ENCODE measurements around the gene BTNL9. TPM values are rescaled to one million over a fixed set of nuclear protein-coding genes. Genes with fewer than 3 reads are reported as not detected.
A peak's percentile ranks its signal among the peaks of the same experiment; 100 is the strongest.

BTNL9 gene
- total and polyA plus RNA-seq, 2 of the 4 experiments (the other 2 are of a cell fraction): not detected

DNA sequence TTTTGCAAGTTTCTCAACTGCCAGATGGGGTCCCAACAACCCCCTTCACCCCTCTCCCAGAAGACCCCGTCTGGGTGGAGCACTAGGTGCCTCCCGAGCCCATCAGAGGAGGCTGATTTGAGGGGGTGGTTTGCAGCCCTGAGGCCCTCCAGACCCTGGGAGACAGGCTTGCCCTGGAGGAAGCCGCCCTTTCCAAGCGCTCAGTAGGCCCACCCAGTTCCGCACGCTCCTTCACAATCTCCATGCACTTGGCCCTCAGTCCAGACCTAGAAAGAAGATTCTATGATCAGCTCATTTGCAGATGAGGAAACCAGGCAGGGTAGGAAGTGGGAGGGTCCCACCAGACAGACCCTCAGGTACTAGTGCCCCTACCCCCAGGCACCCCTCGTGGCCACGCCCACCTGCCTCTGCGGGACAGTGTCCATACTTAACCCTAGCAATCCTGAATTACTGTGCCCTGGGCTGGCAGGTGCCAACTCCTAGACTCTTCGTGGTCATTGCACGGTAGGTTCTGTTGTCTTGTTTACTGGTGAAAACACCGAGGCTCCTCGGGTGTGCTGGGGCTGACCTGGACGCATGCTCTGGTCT, 68.6 kb downstream of the BTNL9 start:
- intact Hi-C loops (cut with micrococcal nuclease) (no loop called here), in situ Hi-C loops (cut with MboI; ENCODE audit: low sequenced_read_pairs) (no loop called here), dilution Hi-C loops (cut with HindIII; ENCODE audit: low sequenced_read_pairs, unreplicated experiment) (no loop called here)
- no peak overlapping the region for H3K14ac ChIP-seq (replicated peaks; ENCODE audit: low read depth, low read length)
- TF ChIP-seq, protein P1, sequence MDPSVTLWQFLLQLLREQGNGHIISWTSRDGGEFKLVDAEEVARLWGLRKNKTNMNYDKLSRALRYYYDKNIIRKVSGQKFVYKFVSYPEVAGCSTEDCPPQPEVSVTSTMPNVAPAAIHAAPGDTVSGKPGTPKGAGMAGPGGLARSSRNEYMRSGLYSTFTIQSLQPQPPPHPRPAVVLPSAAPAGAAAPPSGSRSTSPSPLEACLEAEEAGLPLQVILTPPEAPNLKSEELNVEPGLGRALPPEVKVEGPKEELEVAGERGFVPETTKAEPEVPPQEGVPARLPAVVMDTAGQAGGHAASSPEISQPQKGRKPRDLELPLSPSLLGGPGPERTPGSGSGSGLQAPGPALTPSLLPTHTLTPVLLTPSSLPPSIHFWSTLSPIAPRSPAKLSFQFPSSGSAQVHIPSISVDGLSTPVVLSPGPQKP (IDR thresholded peaks at IDR 0.05; ENCODE audit: borderline replicate concordance, low read depth, low read length): no peak
- no peak for TF ChIP-seq RFX5 (IDR thresholded peaks at IDR 0.05; ENCODE audit: low read depth, low read length)
- TF ChIP-seq, protein P2, sequence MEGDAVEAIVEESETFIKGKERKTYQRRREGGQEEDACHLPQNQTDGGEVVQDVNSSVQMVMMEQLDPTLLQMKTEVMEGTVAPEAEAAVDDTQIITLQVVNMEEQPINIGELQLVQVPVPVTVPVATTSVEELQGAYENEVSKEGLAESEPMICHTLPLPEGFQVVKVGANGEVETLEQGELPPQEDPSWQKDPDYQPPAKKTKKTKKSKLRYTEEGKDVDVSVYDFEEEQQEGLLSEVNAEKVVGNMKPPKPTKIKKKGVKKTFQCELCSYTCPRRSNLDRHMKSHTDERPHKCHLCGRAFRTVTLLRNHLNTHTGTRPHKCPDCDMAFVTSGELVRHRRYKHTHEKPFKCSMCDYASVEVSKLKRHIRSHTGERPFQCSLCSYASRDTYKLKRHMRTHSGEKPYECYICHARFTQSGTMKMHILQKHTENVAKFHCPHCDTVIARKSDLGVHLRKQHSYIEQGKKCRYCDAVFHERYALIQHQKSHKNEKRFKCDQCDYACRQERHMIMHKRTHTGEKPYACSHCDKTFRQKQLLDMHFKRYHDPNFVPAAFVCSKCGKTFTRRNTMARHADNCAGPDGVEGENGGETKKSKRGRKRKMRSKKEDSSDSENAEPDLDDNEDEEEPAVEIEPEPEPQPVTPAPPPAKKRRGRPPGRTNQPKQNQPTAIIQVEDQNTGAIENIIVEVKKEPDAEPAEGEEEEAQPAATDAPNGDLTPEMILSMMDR (conservative IDR thresholded peaks at IDR 0.05; ENCODE audit: low read depth, low read length): no peak
- TF ChIP-seq MAZ (IDR thresholded peaks at IDR 0.05; ENCODE audit: borderline replicate concordance, low read depth, low read length): no peak
- TF ChIP-seq RAD21 (IDR thresholded peaks at IDR 0.05; ENCODE audit: low read length): no peak
- TF ChIP-seq BHLHE40 (IDR thresholded peaks at IDR 0.05; ENCODE audit: low read depth, low read length): no peak
- TF ChIP-seq, protein P3, sequence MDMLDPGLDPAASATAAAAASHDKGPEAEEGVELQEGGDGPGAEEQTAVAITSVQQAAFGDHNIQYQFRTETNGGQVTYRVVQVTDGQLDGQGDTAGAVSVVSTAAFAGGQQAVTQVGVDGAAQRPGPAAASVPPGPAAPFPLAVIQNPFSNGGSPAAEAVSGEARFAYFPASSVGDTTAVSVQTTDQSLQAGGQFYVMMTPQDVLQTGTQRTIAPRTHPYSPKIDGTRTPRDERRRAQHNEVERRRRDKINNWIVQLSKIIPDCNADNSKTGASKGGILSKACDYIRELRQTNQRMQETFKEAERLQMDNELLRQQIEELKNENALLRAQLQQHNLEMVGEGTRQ (IDR thresholded peaks at IDR 0.05; ENCODE audit: low read depth, low read length): no peak
- TF ChIP-seq CHD1 (IDR thresholded peaks at IDR 0.05; ENCODE audit: low read depth, low read length): no peak
- TF ChIP-seq MXI1 (IDR thresholded peaks at IDR 0.05; ENCODE audit: borderline replicate concordance, low read depth, low read length): no peak
- TF ChIP-seq MAFK (IDR thresholded peaks at IDR 0.05; ENCODE audit: low read depth, low read length): no peak
- TF ChIP-seq NFE2L2 (IDR thresholded peaks at IDR 0.05; ENCODE audit: low read depth, low read length): no peak
- TF ChIP-seq CEBPB (IDR thresholded peaks at IDR 0.05; ENCODE audit: low read depth, low read length): no peak
- no peak for TF ChIP-seq RCOR1 (IDR thresholded peaks at IDR 0.05; ENCODE audit: insufficient replicate concordance, low read length)
- no peak for TF ChIP-seq POLR2A (IDR thresholded peaks at IDR 0.05; ENCODE audit: low read depth, low read length)
- no peak for TF ChIP-seq SMC3 (IDR thresholded peaks at IDR 0.05; ENCODE audit: low read depth, low read length)
- no peak for TF ChIP-seq FOS (IDR thresholded peaks at IDR 0.05; ENCODE audit: low read depth, low read length)
- no TSS peak for BruUV-seq (replicated peaks)
- CTCF ChIA-PET: interaction anchor here (0.6 kb wide), 1 partner anchor 270 kb away, joined by 4 read pairs; no protein-coding TSS in a partner anchor
- no peaks in the 10 kb centered on the region for H3K36me3 ChIP-seq (ENCODE audit: control insufficient read depth, insufficient read depth, low read length)
- H3K9ac ChIP-seq (ENCODE audit: low read depth, low read length): no peak overlapping the region
- no peak overlapping the region for H2AFZ ChIP-seq (replicated peaks; ENCODE audit: low read length, poor library complexity)
- no peaks in the 10 kb centered on the region for H3K9me3 ChIP-seq (ENCODE audit: control insufficient read depth, insufficient read depth, low read length)
- no peak overlapping the region for H4K8ac ChIP-seq (ENCODE audit: low read depth in 2 of 2, low read length in 2 of 2)
- H2AK5ac ChIP-seq (ENCODE audit: low read depth, low read length): no peak overlapping the region
- ATAC-seq (ENCODE audit: low read depth): no peak
- H2BK5ac ChIP-seq (ENCODE audit: low read depth, low read length, poor library complexity, severe bottlenecking): no peak overlapping the region
- no peak overlapping the region for H3K4me2 ChIP-seq (ENCODE audit: low read depth, low read length)
- H2BK120ac ChIP-seq (ENCODE audit: low read depth, low read length): no peak overlapping the region
- H3K23ac ChIP-seq (ENCODE audit: low read depth, low read length): no peak overlapping the region
- H4K5ac ChIP-seq (ENCODE audit: low read depth, low read length): no peak overlapping the region
- no peak for DNase-seq
- H2BK20ac ChIP-seq (ENCODE audit: low read depth, low read length): no peak overlapping the region
- H4K20me1 ChIP-seq (ENCODE audit: insufficient read depth, low read length): no peaks in the 10 kb centered on the region
- H2AK9ac ChIP-seq (replicated peaks; ENCODE audit: low read depth, low read length, poor library complexity): peak overlapping the region; percentile 42
- POLR2A ChIA-PET (ENCODE audit: unreplicated experiment): no interaction called here
- no peak overlapping the region for H2BK15ac ChIP-seq (ENCODE audit: low read depth, low read length)
- no peak overlapping the region for H3K56ac ChIP-seq (ENCODE audit: extremely low read depth, insufficient read depth, low read length)
- WGBS, 2 experiments (ENCODE audit: extremely low coverage in 2 of 2, insufficient read length in 1 of 2): 55% methylated on average over 7 of the region's 14 CpGs; no CpG with 5 or more reads in 1 of the 2 experiments
- H3K9me1 ChIP-seq (ENCODE audit: insufficient read depth, low read length): no peaks in the 10 kb centered on the region; the same call in 1 of the 2 replicates
- H3K27ac ChIP-seq (ENCODE audit: insufficient read depth, low read length): no peak overlapping the region
- H3K79me1 ChIP-seq (ENCODE audit: low read depth in 1 of 2, low read length in 2 of 2): no peaks in the 10 kb centered on the region
- no peak overlapping the region for H4K91ac ChIP-seq (ENCODE audit: insufficient read depth, low read depth, low read length)
- no peak overlapping the region for H3K18ac ChIP-seq (ENCODE audit: low read depth, low read length)
- no peak overlapping the region for H3K4me3 ChIP-seq (ENCODE audit: insufficient read depth, low read depth, low read length)
- H3K27me3 ChIP-seq (ENCODE audit: control insufficient read depth, insufficient read depth, low read length): peaks cover 14% of the 10 kb centered on the region
- H3K4ac ChIP-seq (ENCODE audit: low read depth, low read length): no peak overlapping the region
- no peaks in the 10 kb centered on the region for H3K4me1 ChIP-seq (ENCODE audit: control insufficient read depth, insufficient read depth, low read length)
